ENCODE results near the gene RAD51.

Gene RAD51

DNA sequence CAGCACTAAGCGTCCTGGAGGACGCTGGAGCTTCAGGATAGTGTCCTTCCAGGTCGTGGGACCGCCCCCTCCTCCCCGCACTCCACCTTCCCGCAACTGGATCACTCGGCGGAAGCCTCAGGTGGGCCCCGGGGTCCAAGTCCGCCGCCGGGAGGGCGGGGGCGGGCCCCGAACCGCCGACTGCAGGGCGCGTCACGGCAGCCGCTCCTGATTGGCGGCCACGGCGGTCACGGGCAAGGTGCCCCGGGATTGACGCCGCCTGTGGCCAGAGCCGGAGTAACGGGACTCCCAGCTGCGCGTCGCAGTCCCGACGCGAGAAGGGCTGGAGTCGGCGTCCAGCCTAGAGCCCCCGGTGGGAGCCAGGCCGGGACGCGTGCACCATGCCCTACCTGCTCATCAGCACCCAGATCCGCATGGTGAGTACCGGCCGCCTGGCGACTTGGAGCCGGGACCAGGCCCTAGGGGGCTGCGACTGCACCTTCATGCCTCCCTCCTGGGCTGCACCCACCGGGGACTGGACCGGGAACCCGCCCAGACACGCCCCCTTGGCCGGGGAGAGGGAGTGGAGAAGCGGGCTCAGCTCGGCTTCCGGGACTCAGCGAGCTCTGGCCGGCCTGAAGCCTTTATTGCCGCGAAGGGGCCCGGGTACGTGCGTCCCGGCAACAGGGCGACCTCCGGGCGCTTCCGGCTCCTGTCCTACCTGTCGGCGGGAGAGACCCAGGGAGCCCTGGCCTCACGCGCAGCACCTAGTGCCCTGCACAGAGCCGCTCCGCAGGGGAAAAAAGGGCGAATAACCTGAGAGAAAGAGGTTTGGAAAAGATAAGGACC is 69.0 kb downstream of the RAD51 start, which contains the start of gene GCHFR:
TSS of gene GCHFR (plus strand) at position 268 of the 828 bp plus-strand sequence. CDS start at position 381, 113 bp downstream.
- peak; percentile 86 for DNase-seq

- DNase-seq: no peak
Observed at GRCh38 chr15:40764629-40765103, 69.7 kb downstream of the RAD51 start.

- DNase-seq: no peak
Observed at GRCh38 chr15:40766194-40766815, 71.3 kb downstream of the RAD51 start.

DNA sequence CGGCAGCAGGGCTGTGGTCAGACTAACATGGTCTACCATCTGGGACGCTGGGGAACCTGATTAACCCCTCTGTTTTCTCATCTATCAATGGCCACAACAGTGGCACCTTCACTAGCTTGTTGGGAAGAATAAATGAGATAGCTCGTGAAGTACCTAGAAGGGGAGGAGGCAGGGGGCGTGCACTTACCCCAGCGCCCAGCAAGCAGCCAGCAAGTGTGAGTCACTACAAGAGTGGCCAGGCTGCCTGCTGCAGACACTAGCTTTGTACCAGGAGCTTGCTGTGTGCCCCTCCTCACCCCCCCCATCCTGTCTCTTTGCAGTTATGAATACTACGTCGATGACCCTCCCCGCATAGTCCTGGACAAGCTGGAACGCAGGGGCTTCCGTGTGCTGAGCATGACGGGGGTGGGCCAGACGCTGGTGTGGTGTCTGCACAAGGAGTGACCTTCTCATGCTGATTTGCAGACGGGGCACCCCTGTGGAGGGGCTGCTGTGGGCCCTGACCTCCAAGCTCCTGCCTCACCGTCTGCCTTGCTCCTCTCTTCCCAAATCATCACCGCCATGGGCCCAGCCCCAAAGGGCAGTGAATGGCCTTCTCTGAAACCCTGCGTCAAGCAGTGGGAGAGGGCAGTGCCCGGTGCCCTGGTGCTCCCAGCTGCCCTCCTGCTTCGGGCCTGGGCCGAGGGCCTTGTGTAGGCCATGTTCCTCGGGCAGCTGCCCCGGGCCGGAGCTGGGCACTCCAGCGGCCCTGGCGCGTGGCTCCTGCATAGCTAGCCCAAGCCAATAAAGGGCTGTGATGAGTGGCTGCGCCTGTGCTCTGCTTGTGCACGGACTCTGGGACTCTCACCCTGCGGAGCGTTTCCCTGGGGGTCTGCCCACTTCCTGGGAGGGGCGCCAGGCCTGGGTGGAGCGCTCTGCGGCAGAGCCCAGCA is 72.2 kb downstream of the RAD51 start:
- no peak for DNase-seq

DNA sequence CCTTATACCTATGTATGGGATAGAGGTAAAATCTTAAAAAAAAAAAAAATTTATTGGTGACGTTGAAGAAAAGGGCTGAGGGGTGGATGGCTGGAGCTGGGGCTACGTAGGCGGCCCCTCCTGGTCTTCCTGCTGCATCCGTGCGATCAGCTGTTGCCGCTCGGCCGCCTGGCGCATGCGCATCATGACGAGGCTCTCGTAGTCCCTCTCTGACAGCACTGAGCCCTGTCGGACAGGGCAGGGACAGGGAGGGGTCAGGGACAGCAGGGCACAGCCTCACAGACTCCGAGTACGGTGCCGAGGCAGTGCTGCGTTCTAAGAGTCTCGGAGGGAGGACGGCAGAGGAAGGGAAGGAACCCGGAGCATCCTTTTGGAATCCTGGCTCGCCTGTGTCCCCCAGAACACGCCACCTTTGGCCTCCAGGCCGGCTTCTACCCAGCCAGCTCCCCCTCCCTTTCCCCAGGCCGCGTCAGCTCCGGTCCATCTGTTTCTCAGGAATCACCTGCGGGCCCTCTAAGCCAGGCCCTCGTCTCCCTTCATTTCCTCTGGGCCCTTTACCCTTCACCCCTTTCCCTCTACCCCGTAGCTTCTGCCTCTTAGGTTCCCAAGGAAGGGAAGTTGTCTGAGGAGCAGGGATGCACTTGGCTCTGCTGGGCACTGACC is 73.0 kb downstream of the RAD51 start:
- no peak for DNase-seq

DNA sequence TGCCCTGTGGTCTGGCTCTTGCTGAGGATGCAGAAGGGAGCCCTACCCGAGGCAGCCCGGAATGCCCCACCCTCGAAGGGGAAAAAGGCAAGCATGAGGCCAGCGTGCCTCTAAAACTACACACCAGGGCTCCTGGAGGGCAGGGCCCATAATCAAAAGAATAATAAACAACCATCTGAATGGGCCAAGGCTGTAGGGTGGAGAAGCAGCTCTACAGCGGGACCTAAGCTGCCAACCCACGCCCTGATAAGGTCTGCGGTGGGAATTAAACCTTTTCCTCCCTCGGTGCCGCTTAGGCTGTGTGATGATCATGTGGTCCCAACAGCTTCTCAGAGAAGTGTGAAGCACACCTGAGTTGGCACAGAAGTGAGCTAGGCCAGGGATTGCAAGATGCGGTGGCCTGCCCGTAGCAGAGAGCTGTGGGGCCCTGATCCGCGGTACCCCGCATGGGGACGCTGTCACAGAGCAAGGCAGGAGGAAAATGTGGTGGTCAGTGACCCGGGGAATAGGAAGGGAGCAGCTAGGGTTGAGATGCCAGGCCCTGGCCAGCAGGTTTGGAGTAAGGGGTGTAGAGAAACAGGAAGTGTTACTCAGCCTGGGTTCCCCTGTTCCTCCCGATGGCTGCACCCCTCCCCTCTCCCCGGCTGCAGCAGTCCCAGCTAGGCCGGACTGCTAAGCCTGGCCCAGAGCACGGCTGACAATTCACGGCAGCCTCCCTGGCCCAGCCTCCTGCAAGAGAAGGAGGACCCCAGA is 73.7 kb downstream of the RAD51 start:
- DNase-seq: no peak

- DNase-seq: peak; percentile 65
Observed at GRCh38 chr15:40769274-40770146, 74.5 kb downstream of the RAD51 start, which contains the start of gene C15orf62. Gene C15orf62, plus strand, starts transcription at chr15:40769980. Its CDS starts 516 bp downstream, at chr15:40770496.

GRCh38 chr15:40770147-40770721 is 75.3 kb downstream of the RAD51 start:
- peak; percentile 43 for DNase-seq

- no peak for DNase-seq
Observed at GRCh38 chr15:40771242-40771641, 76.3 kb downstream of the RAD51 start.

DNA sequence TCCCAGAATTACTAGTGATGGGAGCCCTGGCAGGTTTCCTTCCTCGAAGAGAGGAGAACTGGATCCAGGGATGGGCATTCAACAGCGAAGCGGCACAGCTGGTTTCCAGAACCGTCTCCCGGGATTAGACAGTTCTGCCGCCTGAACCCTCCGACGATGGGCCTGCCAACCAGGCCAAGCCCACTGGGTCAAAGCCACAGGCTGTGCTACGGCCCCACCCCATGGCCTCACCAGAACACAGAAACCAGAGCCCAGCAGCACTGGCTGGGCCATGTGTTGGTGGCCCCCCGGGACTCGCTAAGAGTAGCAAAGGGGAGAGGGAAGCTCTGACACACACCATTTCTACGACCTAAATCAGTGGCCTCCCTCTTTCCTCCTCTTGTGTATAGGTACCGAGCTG is 77.0 kb downstream of the RAD51 start:
- no peak for DNase-seq

DNA sequence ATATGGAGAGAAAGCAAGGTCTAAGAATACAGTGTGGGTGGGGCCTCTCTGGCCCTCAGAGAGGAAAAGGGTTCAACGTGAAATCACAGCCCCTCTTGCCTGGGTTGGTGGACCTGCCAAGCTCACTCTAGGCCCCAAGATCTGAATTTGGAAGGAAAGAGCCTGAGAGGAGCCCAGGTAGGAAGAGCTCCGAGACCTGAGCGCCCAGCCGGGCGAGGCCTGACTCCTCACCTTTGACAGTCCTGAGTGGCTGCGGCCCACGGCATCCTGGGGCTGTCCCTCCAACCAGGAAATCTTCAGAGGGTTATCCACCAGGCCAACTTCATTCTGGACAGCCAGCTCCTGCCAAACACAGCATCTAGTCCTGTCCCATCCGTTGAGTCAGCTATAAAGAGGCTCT is 78.5 kb downstream of the RAD51 start:
- no peak for DNase-seq

- no peak for DNase-seq
Observed at GRCh38 chr15:40773902-40774301, 78.9 kb downstream of the RAD51 start.

DNA sequence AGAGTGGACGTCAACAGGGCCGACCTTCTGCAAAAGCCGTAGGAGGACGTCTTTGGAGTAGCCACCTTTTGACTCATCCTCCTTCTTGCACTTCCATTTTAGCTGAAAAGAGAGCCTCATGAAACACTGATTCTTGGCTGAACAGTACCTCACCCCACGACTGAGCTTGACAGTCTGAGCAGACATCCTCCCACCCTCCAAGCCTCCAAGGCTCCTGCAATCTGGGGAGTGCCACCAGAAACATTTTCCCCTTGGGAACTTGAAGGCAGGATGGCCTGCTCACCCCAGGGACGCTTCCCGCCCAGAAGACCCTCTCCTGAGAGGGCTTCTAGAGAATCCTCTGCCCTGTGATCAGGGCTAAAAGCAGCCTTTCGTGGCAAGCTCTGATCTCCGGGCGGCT is 80.0 kb downstream of the RAD51 start:
- DNase-seq: no peak

DNA sequence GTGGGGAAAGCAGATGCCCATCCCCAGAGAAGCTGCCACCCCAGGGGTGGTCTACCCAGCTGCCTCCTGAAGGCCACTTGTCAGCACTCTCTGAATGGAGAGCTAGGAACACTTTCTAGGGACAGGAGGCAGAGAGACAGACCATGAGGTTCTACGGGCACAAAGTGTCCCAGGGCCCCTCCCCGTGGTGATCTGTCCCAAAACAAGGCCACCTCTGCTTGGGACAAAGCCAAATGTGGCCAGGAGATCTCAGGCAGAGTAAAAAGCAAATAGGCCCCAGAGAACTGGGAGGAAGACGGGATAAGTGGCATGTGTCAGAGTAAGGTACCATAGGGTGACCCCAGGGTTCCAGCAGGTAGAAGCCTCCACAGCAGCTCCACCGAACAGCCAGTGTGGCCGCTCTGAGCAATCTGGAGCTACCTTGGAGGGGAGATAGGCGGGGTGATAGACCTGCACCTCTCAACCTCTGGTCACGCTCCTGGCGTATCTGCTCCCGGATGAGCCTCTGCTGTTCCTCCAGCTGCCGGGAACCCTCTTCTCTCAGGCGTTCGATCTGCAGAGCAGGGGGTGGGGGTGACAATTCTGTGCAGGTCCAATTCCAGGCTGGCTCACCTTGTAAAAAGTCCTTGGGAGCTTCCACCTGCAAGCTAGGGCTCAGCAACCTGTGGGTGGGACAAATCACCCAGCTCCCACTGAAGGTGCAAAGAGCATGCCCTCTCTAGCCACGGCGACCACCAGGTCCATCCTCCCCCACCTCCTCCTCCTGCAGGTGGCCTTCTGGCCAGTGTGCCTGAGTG is 81.0 kb downstream of the RAD51 start:
- DNase-seq: no peak

GRCh38 chr15:40776537-40777141 is 81.7 kb downstream of the RAD51 start:
- DNase-seq: no peak
